Measurements from ENCODE around the gene MACROD2.

Gene MACROD2

GRCh38 chr20:15422966-15423365, 1427.7 kb downstream of the MACROD2 start:
- DNase-seq = no peak

DNA sequence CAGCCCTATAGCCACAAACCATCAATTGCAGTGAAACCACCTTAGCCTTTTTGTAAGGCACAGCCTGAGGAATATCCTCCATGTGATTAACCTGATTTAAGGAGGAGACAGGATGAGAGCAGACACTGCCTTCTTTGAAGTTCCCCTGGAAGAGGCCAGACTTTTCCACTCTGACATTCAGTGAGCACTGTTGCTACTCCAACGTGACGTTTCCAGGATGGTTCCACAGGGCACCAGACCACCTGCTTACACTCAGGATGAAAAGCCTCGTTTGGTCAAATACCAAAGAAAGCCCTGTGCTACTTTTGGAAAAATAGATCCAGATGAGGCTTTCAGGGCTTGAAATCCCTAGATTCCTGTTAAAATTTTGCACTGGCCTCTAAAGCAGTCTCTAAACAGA, 1444.2 kb downstream of the MACROD2 start:
- DNase-seq = no peak

- no peak for DNase-seq
Observed at GRCh38 chr20:15440049-15440820, 1444.9 kb downstream of the MACROD2 start.

- no peak for DNase-seq
Observed at GRCh38 chr20:15445056-15445840, 1449.9 kb downstream of the MACROD2 start.

GRCh38 chr20:15446373-15446772, 1451.1 kb downstream of the MACROD2 start:
- DNase-seq = no peak

DNA sequence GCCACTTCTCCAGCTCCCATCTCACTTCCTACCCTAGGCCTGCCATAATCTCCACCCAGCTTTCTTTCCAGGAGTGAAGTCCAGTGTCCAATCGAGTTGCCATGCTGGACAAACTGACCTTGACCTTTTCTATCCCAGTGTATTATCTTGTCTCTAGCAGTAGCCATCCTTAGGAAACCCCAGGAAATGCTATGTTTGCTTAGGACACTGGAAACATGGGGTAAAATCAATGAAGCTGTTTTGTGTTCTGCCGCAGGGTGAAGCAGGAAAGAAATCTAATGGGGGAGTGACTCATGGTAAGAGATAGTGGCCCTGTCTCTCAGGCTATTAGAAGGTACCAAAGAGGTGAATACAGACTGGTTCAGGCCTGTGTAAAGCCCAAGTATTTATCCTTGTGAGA, 1452.2 kb downstream of the MACROD2 start:
- no peak for DNase-seq

DNA sequence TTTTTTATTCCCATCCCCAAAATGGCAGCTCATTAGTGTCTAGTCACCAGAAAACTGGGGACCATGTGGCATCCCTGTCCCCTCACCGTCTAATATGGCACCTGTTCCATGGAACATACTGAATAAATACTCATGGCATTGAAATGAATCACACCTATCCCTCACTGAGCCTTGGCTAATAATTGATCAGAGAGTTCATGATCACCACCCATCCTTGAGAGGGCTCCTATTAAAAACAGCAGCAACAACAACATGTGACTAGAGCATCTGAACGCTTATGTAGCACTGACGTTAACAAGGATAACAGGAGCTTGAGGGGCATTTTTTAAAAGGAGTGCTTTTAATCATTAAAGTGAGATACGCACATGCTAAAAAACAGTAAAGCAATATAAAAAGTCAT, 1453.7 kb downstream of the MACROD2 start:
- no peak for DNase-seq

DNA sequence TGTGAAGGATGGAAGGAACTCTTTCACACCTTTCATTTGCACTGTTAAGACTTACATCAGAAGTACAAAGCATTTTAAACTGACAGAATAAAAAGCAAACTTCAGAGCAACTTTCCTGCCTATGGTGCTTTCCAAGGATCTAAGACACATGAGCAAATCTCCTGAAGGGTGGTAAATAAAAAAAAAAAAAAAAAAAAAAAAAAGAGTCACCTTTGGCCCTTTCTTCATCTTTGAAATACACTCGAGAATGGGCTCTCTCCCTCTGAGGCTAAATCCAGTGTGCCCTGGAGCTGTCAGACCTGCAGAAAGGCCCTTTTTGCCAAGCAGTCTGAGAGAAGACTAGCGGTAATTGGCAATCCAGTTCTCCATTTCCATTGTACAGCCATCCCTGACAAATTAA, 1455.9 kb downstream of the MACROD2 start:
- no peak for DNase-seq

- DNase-seq = no peak
Observed at GRCh38 chr20:15455279-15455678, 1460.0 kb downstream of the MACROD2 start.

- DNase-seq = no peak
Observed at GRCh38 chr20:15461938-15462337, 1466.6 kb downstream of the MACROD2 start.

- no peak for DNase-seq
Observed at GRCh38 chr20:15475483-15475882, 1480.2 kb downstream of the MACROD2 start.

GRCh38 chr20:15476186-15476585, 1480.9 kb downstream of the MACROD2 start:
- DNase-seq = no peak

- no peak for DNase-seq
Observed at GRCh38 chr20:15476781-15477180, 1481.5 kb downstream of the MACROD2 start.

DNA sequence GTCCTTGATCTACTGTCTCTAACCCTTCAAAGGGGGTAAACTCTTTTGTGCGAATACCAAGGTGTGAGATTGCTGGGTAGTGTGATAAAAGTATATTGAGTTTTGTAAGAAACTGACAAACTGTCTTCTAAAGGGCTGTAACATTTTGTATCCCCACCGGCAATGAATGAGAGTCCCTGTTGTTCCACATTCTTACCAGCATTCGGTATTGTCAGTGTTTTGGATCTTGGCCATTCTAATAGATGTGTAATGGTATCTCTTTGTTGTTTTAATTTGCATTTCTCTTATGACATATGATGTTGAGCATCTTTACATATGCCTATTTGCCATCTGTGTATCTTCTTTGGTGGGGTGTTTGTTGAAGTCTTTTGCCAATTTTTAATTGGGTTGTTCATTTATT, 1487.2 kb downstream of the MACROD2 start:
- DNase-seq = no peak

DNA sequence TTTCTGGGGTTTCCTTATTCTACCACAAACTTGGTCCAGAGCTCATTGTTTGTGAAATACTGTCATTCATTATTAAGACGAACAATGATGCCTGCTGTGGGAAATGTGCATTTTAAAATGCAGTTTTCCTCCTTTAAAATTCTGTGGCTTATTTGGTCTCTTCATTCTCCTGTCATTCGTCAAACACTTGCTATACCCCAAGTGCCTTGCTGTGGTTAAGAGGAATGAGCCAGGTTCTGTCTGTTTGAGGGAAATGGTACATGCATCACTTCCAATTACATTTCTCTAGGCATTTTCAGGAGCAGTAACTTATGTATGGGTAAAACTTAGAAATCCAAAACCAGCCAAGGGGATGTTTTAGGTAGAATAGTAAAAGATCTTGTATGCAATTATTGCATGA, 1490.2 kb downstream of the MACROD2 start:
- DNase-seq = no peak

GRCh38 chr20:15487030-15487429, 1491.7 kb downstream of the MACROD2 start:
- no peak for DNase-seq

DNA sequence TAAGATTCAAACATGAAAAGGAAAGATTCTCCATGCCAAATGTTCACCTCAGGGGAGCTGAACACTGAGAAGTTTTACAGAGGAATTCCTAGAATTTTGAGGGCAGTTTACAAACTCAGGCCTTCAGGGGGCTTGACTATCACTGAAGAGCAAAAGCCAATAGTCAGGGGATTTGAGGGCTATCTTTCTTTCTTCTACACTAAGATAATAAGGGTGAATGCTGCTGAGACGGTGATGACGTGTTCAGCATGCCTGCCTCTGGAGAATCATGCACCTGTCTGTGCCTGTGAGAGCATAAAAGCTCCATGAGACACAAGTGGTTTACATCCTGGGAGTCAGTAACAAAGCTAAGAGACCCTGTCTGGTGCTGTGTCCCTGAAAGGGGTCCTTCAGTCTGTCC, 1492.4 kb downstream of the MACROD2 start:
- no peak for DNase-seq

DNA sequence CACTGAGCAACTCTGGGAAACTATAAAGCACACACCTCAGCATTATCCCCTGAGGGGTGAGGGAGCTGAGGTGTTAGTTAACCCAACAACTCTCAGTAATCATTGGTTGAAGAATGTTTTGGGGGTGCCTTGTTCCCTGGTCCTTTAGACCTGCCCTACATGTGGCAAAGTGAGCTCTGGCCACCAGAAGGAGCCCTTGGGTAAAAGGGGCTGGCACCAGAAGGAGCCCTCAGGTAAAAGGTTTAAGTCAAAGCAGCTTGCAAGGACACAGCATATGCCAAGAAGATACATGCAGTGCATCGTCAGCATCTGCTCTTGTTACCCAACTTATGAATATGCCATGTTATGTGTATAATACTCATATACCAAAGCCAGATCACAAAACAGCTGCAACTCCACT, 1496.3 kb downstream of the MACROD2 start:
- DNase-seq = no peak

GRCh38 chr20:15494851-15495250, 1499.5 kb downstream of the MACROD2 start:
- DNase-seq = no peak

DNA sequence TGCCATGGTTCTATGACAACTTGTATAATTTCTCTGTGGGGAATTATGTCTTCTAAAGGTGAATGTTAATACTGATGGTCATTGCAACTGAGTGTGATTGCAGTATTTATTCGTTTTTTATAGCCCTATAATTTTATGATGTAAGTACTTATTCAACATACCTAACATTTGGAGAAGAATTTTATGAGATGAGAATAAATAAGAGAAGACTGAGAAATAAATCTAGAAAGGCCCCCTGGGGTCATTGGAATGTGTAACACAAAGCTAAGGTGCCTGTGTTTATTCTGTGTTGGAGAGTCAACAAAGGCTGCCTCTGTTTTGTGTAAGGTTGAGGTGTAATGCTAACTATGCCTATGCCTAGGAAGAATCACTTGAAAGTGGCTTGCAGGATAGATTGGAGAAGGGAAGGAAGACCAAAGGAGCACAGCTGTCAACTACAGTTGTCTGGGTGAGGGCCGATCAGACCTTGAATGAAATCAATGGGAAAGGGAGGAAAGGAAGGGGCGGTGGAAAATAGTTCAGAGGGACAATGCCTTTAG, 1501.3 kb downstream of the MACROD2 start:
- DNase-seq = no peak

DNA sequence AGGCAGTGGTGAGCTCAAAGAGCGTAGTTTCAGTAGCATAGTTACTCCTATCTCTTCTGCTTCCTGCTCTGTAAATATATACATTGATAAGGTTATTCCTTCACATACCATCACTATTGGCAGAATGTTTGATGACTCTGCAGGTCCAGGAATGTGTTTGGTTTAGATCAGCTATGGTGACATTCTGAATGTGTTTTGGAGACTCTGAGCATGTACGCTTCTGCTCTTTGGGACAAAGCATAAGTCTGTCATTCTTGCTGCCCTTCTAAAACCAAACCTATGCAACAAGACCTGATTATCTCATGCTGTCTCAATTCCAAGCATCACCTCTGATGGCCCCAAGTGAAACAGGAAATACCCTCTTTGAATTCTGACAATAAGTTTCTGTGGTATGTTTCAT, 1503.6 kb downstream of the MACROD2 start:
- no peak for DNase-seq

DNA sequence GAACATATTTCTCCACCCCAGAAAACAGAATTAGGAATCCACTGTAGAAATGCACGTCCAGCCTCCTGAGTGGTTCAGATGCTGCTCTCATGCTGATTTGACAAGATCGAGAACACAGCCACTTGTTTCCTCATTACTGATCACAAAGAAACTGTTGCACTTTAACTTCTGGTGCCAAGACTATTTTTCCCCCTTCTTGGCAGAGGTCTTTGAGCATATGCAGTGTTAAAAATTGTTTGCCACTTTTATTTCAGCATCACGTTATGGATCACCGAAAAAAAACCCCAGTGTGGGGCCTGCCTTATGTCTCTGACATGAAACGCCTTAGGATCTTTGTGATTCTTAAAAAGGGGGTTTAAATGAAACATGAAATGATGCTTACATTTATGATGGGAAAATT, 1511.0 kb downstream of the MACROD2 start:
- DNase-seq = no peak

DNA sequence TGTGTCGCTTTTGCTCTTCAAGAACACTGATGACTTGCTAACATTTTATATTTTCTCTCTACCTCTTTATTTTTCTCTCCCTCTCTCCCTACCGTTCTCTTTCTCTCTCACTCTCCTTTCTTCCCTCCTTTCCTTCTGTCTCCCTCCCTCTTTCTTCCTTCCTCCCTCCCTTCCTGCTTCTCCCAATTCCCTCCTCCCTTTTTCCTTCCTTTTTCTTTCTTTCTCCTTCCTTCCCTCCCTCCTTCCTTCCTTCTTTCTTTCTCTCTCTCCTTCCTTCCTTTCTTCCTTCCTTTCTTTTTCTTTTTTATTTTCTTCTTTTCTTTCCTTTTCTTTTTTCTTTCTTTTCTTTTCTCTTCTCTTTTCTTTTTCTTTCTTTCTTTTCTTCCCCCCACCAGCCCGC, 1511.8 kb downstream of the MACROD2 start:
- DNase-seq = no peak

GRCh38 chr20:15511551-15511950, 1516.2 kb downstream of the MACROD2 start:
- no peak for DNase-seq
